ENCODE measurements around the gene MEIKIN.

DNA sequence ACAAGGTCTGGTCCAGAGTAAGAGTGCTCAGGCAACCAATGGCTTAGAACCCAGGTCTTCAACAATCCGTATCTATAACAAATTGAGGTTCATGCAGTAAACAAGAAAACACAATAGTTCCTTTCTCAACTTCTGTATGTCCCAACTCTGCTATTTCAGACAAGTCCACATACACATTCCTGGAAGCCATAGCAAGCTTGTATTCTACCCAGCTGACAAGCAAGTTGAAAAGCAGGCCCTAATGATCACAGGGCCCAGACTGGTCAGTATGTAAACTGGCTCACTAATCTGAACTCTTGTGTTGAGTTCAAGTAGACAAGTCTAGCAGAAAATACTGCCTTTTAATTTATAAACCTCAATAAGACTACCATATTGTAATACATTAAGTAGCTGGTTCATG is 175.5 kb downstream of the MEIKIN start:
- TF ChIP-seq, protein P1, sequence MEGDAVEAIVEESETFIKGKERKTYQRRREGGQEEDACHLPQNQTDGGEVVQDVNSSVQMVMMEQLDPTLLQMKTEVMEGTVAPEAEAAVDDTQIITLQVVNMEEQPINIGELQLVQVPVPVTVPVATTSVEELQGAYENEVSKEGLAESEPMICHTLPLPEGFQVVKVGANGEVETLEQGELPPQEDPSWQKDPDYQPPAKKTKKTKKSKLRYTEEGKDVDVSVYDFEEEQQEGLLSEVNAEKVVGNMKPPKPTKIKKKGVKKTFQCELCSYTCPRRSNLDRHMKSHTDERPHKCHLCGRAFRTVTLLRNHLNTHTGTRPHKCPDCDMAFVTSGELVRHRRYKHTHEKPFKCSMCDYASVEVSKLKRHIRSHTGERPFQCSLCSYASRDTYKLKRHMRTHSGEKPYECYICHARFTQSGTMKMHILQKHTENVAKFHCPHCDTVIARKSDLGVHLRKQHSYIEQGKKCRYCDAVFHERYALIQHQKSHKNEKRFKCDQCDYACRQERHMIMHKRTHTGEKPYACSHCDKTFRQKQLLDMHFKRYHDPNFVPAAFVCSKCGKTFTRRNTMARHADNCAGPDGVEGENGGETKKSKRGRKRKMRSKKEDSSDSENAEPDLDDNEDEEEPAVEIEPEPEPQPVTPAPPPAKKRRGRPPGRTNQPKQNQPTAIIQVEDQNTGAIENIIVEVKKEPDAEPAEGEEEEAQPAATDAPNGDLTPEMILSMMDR (IDR thresholded peaks at IDR 0.05) = no peak
- TF ChIP-seq POLR2A (IDR thresholded peaks at IDR 0.05) = no peak
